Left lung (tissue), 10 donors: ENCODE measurements around the gene GAB3. TPM values are rescaled to one million over a fixed set of nuclear protein-coding genes. Genes with fewer than 3 reads are reported as not detected.

Source experiments
- ATAC-seq: fragments of 200-7000 bp; cut with Tn5 transposase; one replicate; pipeline ENCODE4 v1.9.1; 2020; ENCODE audit warnings: moderate library complexity
- DNase-seq, 4 donors: peaks; one replicate each; pipeline ENCODE4 v3.0.0-alpha.2; 2013 to 2020
- H3K27ac ChIP-seq, 2 donors: fragments of 200-600 bp; sonication (generic) in 1 of 2; one replicate each; pipeline versions ENCODE4 v1.5.0 to v1.8.0; 2020 to 2021
- H3K27me3 ChIP-seq, 2 donors: fragments of 200-600 bp; sonication (generic) in 1 of 2; one replicate each; pipeline versions ENCODE4 v1.5.0 to v1.8.0; 2020 to 2021
- H3K36me3 ChIP-seq, 2 donors: fragments of 200-600 bp; sonication (generic) in 1 of 2; one replicate each; pipeline versions ENCODE4 v1.5.0 to v1.8.0; 2020 to 2021
- H3K4me1 ChIP-seq, 2 donors: fragments of 200-600 bp; one replicate each; pipeline ENCODE4 v1.8.0; 2021
- H3K4me3 ChIP-seq, 2 donors: fragments of 200-600 bp; sonication (generic) in 1 of 2; one replicate each; pipeline versions ENCODE4 v1.5.0 to v1.8.0; 2020 to 2021; ENCODE audit warnings: mild to moderate bottlenecking in 1 of 2
- H3K9me3 ChIP-seq, 2 donors: fragments of 200-600 bp; sonication (generic) in 1 of 2; one replicate each; pipeline versions ENCODE4 v1.5.0 to v1.8.0; 2020 to 2021
- intact Hi-C, 2 donors: fragments of 100-400 bp; cut with DNase I; formaldehyde crosslinking; loops; one replicate each; pipeline versions ENCODE4 v1.11.2 to v1.14.2; 2022
- polyA plus RNA-seq, 6 donors: library from polyadenylated mRNA; unstranded; fragments of 120-200 nt; gene quantifications; one replicate each; pipeline ENCODE4 v1.2.1, GENCODE V29; 2013; ENCODE audit not compliant: insufficient read length in 6 of 6
- total RNA-seq, 2 donors: library from RNA; stranded (reverse); fragmentation: NEBNext Ultra II Directional; extraction: Animal tissue kit (Norgen Biotek cat#: 25700); gene quantifications; one replicate each; pipeline ENCODE4 v1.2.1, GENCODE V29; 2021
- TF ChIP-seq, protein P1 (sequence below), 2 donors: fragments of 200-600 bp; sonication (generic) in 1 of 2; IDR thresholded peaks; one replicate each; pipeline versions ENCODE4 v1.5.0 to v1.8.0; 2021; ENCODE audit warnings: antibody characterized with exemption in 2 of 2
- donor health status: DM: no; HTN: yes; CAD: no.
- donor health status: DM: no; HTN: no; CAD: no.

Gene GAB3
- total and polyA plus RNA-seq, 8 donors: 6.6 to 15.0 (median 7.8) TPM

DNA sequence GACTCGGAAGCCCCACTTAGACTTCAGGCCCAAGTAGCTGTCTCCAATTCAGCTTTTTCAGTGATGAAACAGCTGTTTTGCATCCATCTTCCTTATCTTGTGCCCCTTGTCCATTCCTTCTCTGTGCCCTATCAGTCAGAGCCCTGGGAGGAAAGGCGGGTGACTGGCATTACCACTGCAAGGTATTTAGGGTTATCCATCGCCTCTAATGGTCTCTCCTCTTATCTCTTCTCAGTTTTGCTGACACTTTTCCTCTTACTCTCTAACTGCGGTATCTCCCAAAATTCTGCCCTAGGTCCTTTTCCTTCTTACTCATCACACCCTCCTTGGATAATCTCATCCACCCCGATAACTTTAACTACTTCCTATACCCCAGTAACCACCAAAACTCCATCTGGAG is 13.7 kb downstream of the GAB3 start:
- H3K27ac ChIP-seq: peak overlapping the region in 1 of 2 donors; percentile 89
- no peaks in the 10 kb centered on the region for H3K36me3 ChIP-seq
- TF ChIP-seq, protein P1, sequence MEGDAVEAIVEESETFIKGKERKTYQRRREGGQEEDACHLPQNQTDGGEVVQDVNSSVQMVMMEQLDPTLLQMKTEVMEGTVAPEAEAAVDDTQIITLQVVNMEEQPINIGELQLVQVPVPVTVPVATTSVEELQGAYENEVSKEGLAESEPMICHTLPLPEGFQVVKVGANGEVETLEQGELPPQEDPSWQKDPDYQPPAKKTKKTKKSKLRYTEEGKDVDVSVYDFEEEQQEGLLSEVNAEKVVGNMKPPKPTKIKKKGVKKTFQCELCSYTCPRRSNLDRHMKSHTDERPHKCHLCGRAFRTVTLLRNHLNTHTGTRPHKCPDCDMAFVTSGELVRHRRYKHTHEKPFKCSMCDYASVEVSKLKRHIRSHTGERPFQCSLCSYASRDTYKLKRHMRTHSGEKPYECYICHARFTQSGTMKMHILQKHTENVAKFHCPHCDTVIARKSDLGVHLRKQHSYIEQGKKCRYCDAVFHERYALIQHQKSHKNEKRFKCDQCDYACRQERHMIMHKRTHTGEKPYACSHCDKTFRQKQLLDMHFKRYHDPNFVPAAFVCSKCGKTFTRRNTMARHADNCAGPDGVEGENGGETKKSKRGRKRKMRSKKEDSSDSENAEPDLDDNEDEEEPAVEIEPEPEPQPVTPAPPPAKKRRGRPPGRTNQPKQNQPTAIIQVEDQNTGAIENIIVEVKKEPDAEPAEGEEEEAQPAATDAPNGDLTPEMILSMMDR (IDR thresholded peaks at IDR 0.05): no peak
- H3K9me3 ChIP-seq: no peaks in the 10 kb centered on the region
- intact Hi-C loops: no loop called here
- ATAC-seq (no peak), DNase-seq (no peak)
- H3K4me3 ChIP-seq: no peak overlapping the region
- peaks cover 28 to 78% of the 10 kb centered on the region in 2 donors for H3K4me1 ChIP-seq
- no peaks in the 10 kb centered on the region for H3K27me3 ChIP-seq

DNA sequence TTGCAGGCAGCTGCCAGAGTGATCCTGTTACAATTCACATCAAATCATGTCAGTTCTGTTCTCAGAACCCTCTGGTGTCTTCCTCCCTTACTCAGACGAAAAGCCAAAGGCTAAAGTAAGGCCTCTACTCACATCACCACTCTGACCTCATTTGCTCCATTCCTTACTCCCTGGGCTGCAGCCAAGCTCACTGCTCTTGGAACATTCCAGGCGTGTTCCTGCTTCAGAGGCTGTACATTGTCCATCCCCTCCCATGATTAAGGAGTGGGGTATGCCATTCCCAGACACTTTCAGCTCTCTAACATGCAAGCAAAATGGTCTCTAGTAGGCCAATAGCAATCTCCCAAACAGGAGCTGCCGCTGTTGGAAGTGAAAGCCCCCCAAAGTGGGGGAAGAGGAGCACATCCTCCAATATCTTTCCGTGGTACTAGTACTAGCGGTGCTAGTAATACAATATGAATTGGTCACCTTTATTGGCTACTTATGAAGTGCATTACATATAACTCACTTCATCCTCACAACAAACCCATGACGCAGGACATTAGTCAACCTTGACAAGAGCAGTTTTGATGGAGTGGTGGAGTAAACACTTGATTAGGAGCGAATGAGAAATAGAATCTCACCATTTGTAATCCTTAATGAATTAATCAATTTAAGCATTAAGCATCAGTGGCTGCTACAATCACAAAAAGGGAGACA is 15.0 kb downstream of the GAB3 start:
- no peaks in the 10 kb centered on the region for H3K9me3 ChIP-seq
- intact Hi-C loops: no loop called here
- H3K27me3 ChIP-seq: no peaks in the 10 kb centered on the region
- TF ChIP-seq, protein P1 (IDR thresholded peaks at IDR 0.05): no peak
- H3K4me3 ChIP-seq: no peak overlapping the region
- H3K4me1 ChIP-seq: peaks cover 30 to 91% of the 10 kb centered on the region in 2 donors
- no peaks in the 10 kb centered on the region for H3K36me3 ChIP-seq
- peak; percentile 61 for ATAC-seq
- peak in 1 of 4 donors; percentile 53 for DNase-seq
- H3K27ac ChIP-seq: peak overlapping the region; percentile 78 to 89

DNA sequence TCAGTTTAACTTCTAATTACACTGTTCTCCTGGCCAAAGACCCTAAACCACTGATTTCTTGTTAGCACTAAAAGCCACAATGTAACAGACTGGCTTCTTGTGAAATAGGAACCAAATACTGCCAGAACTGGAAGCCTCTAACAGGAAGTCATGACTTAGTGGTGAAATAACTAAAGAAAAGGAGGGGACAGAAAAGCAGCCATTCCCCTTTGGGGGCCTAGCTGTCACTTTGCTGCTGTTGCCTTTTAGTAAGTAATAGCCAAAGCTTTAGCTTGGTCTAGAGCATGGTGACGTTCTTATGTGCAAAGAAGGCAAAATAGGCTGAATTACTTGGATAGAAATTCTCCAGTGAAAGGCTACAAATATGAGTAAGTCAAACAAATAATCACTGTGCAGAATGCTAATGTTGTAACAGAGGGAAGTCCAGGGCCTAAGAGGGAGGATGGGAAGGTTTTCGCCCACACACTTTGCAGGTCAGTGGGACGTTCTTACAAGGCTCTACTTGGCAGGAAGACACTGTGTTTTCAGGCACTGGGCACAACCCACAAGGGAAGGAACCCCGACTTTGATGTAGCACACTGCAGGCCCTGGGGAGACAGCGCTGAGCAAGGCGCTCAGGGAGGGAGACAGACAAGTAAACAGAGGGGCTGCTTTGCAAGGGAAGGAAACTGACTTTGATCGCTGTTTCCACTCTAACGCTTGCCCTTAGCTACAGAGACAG is 16.7 kb downstream of the GAB3 start:
- H3K4me3 ChIP-seq: no peak overlapping the region
- peaks cover 41 to 97% of the 10 kb centered on the region in 2 donors for H3K4me1 ChIP-seq
- H3K27ac ChIP-seq: peak overlapping the region; percentile 78 to 89
- no peaks in the 10 kb centered on the region for H3K9me3 ChIP-seq
- no peaks in the 10 kb centered on the region for H3K36me3 ChIP-seq
- ATAC-seq (peak; percentile 48), DNase-seq (peak in 3 of 4 donors; percentile 52 to 66 (median 65))
- intact Hi-C loops: no loop called here
- no peaks in the 10 kb centered on the region for H3K27me3 ChIP-seq
- TF ChIP-seq, protein P1 (IDR thresholded peaks at IDR 0.05): no peak

DNA sequence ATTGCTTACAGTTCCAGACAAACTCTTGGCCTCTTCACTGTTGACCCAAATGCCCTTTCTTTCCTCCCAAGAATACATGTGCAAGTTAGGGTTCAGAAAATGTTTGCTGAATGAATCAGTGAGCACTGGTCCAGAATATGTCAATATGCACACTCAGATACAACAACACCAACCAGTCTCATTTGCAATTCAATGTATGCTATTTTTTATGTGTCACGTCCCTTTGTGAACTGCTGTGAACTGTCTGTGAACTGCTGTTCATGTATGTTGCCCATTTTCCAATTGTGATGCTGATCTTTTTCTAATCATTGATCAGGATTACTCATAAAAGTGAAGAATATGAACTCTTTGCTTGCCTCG is 17.8 kb downstream of the GAB3 start:
- H3K27me3 ChIP-seq: no peaks in the 10 kb centered on the region
- TF ChIP-seq, protein P1 (IDR thresholded peaks at IDR 0.05): no peak
- H3K4me1 ChIP-seq: peaks cover 49 to 98% of the 10 kb centered on the region in 2 donors
- peak overlapping the region; percentile 78 to 89 for H3K27ac ChIP-seq
- no peaks in the 10 kb centered on the region for H3K9me3 ChIP-seq
- H3K4me3 ChIP-seq: no peak overlapping the region
- no peak for ATAC-seq
- intact Hi-C loops: no loop called here
- H3K36me3 ChIP-seq: no peaks in the 10 kb centered on the region
- DNase-seq: no peak

DNA sequence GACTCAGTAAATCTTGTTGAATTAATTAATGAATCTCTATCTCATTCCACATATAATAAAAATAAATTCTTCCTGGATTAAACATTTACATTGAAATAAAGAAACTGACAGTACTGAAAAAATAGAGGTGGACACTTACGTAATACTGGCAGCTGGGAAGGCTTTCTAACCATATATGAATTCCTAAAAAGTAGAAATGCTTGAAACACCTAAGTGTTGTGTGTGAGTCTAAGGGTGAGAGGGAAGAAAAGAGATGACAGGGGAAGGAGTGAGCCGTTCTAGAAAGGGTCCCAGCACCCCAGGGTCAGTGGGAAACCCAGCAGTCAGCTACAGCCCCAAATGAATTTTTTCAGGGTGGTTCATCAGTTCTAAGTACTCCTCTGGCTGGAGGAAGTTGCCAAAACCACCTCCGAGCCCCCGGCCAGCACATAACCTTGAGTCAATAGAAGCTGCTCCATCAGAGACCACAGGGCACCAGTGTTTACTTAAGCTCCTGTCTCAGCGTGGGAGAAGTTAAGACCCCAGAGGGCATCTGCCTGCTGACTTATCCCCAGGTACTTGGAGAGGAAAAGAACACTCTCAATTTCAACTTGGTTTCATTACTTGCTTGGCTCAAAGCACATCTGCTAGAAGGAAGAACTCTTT is 18.3 kb downstream of the GAB3 start:
- no peaks in the 10 kb centered on the region for H3K27me3 ChIP-seq
- H3K4me3 ChIP-seq: no peak overlapping the region
- H3K36me3 ChIP-seq: no peaks in the 10 kb centered on the region
- H3K27ac ChIP-seq: peak overlapping the region; percentile 49 to 89
- peaks cover 49 to 100% of the 10 kb centered on the region in 2 donors for H3K4me1 ChIP-seq
- peak in 1 of 4 donors; percentile 67 for DNase-seq
- intact Hi-C loops: no loop called here
- ATAC-seq: no peak
- no peaks in the 10 kb centered on the region for H3K9me3 ChIP-seq
- TF ChIP-seq, protein P1 (IDR thresholded peaks at IDR 0.05): no peak
